HG02938 (cell line): Measurements from ENCODE around the gene OR8D2.
"Not testable (repeated sequence)": the region's sequence is repeated elsewhere in the genome, so short reads cannot be mapped to it uniquely, and the experiment has no call there.

Experiments used
- ATAC-seq: cut with Tn5 transposase; IDR thresholded peaks from one replicate; pipeline ENCODE4 v1.9.1; 2021; ENCODE audit warnings: mild to moderate bottlenecking, moderate library complexity; ENCODE audit not compliant: unreplicated experiment

OR8D2 gene

GRCh38 chr11:124294687-124295086, 25.3 kb downstream of the OR8D2 start:
- ATAC-seq: no peak

DNA sequence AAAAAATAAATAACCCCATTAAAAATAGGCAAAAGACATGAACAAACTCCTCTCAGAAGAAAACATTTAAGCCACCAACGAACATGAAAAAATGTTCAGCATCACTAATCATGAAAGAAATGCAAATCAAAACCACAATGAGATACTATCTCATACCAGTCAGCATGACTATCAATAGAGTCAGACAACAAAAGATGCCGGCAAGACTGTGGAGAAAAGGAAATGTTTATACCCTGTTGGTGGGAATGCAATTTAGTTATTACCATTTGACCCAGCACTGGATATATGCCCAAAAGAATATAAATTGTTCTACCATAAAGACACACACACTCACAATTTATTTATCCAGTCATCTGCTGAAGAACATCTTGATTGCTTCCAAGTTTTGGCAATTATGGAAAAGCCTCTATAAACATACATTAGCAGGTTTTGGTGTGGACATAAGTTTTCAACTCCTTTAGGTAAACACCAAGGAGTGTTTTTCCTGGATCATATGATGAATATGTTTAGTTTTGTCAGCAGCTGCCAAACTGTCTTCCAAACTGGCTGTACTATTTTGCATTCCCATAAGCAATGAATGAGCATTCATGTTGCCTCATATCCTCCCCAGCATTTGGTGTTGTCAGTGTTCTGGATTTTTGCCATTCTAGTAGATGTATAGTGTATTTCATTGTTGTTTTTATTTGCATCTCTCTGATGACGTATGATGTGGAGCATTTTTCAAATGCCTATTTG, 34.2 kb downstream of the OR8D2 start:
- ATAC-seq: no peak

- no peak for ATAC-seq
Observed at GRCh38 chr11:124278261-124278660, 41.7 kb downstream of the OR8D2 start.

DNA sequence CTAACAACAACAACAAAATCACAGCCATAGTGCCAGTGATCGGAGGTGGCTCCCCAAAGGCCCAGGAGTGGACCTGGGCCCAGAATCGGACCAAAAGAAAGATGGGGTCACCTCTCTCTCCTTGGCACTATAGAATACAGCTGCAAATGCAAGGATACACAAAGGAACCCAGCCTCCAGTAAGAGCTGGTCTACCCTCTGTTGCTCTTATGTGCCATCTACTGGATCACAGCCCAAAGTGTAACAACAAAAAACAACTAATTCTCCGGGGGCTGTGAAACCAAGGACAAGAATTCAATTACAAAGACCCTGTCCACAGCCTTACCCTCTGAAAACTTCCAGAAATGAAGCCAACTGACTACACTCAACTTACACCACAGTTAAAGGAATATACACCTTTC, 42.2 kb downstream of the OR8D2 start:
- ATAC-seq: no peak

- no peak for ATAC-seq
Observed at GRCh38 chr11:124277207-124277606, 42.8 kb downstream of the OR8D2 start.

- ATAC-seq: no peak
Observed at GRCh38 chr11:124276081-124276480, 43.9 kb downstream of the OR8D2 start.

DNA sequence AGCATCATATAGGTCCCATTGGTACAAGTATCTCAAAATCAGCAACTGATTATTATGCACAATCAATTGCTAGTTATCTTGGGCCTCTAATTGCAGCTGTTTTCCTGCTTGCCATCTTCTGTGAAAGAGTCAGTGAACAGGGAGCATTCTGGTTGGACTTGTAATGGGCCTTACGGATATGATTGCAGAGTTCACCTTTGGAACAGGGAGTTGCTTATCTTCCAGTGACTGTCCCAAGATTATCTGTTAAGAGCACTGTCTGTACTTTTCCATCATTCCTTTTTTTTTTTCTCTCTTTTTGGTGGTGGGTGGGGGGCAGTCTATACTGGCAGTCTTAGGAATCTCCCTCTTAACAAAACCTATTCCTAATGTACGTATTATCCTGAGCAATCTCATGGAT, 46.0 kb downstream of the OR8D2 start:
- ATAC-seq: no peak

GRCh38 chr11:124270886-124271285, 49.1 kb downstream of the OR8D2 start:
- ATAC-seq: not testable (repeated sequence)
